ENCODE results near the gene ILF2. TPM values are rescaled to one million over a fixed set of nuclear protein-coding genes. Genes with fewer than 3 reads are reported as not detected.

ILF2 gene
- total RNA-seq, 1 donor from 2014 or later = 87.6 TPM

Other genes with a start within 250 kb of the ILF2 start
- gene S100A7, start 210.3 kb downstream of the ILF2 start, total RNA-seq = not detected
- 824 TPM for gene S100A6, start 135.0 kb downstream of the ILF2 start, total RNA-seq
- gene S100A5, start 130.1 kb downstream of the ILF2 start, total RNA-seq = not detected
- gene S100A4, start 125.2 kb downstream of the ILF2 start, total RNA-seq = 66.8 TPM
- gene S100A3, start 121.7 kb downstream of the ILF2 start, total RNA-seq = not detected
- gene S100A2, start 105.1 kb downstream of the ILF2 start, total RNA-seq = 1.4 TPM
- gene S100A16, start 57.9 kb downstream of the ILF2 start, total RNA-seq = 86.7 TPM
- 56.9 TPM for gene S100A14, start 54.7 kb downstream of the ILF2 start, total RNA-seq
- 64.7 TPM for gene S100A13, start 43.5 kb downstream of the ILF2 start, total RNA-seq
- 3.3 TPM for gene S100A1, start 42.6 kb downstream of the ILF2 start, total RNA-seq
- 69.4 TPM for gene CHTOP, start 36.9 kb downstream of the ILF2 start, total RNA-seq
- gene SNAPIN, start 12.3 kb downstream of the ILF2 start, total RNA-seq = 38.8 TPM
- 8.8 TPM for gene NPR1, start 7.7 kb upstream of the ILF2 start, total RNA-seq
- 72.9 TPM for gene INTS3, start 57.1 kb upstream of the ILF2 start, total RNA-seq
- 22.1 TPM for gene SLC27A3, start 104.4 kb upstream of the ILF2 start, total RNA-seq

Data from mucosa of gallbladder (tissue), 1 donor.